BLaER1 (cell line): ENCODE results near the gene NRG3.

Experiments
- H3K27ac ChIP-seq: shearing (Covaris generic); formaldehyde crosslinking; 2 replicates; pipeline ENCODE4 v1.8.1; 2022
- H3K27me3 ChIP-seq: shearing (Covaris generic); formaldehyde crosslinking; 2 replicates; pipeline ENCODE4 v1.8.1; 2022
- H3K36me3 ChIP-seq: shearing (Covaris generic); formaldehyde crosslinking; 2 replicates; pipeline ENCODE4 v1.8.1; 2022
- H3K4me1 ChIP-seq: shearing (Covaris generic); formaldehyde crosslinking; 2 replicates; pipeline ENCODE4 v1.8.1; 2022
- H3K4me2 ChIP-seq: shearing (Covaris generic); formaldehyde crosslinking; 2 replicates; pipeline ENCODE4 v1.8.1; 2022
- H3K4me3 ChIP-seq: shearing (Covaris generic); formaldehyde crosslinking; 2 replicates; pipeline ENCODE4 v1.8.1; 2022
- H3K9ac ChIP-seq: shearing (Covaris generic); formaldehyde crosslinking; 2 replicates; pipeline ENCODE4 v1.8.1; 2022
- H3K9me3 ChIP-seq: shearing (Covaris generic); formaldehyde crosslinking; 2 replicates; pipeline ENCODE4 v1.8.1; 2022
- H4K20me1 ChIP-seq: shearing (Covaris generic); formaldehyde crosslinking; 2 replicates; pipeline ENCODE4 v1.8.1; 2022
- Cebpa-rat ChIP-seq: shearing (Covaris generic); IDR thresholded peaks from 2 replicates; pipeline ENCODE4 v1.8.1; 2022

NRG3 gene

GRCh38 chr10:81877596-81877995 is 2.6 kb downstream of the NRG3 start:
- peak overlapping the region; percentile 87 for H3K27ac ChIP-seq
- H3K4me2 ChIP-seq, result peak overlapping the region; percentile 82
- H3K36me3 ChIP-seq, result no peaks in the 10 kb centered on the region
- H3K27me3 ChIP-seq, result no peaks in the 10 kb centered on the region
- TF ChIP-seq Cebpa-rat, result no peak
- H3K4me3 ChIP-seq, result peak overlapping the region; percentile 92
- peak overlapping the region; percentile 89 for H3K9ac ChIP-seq
- H4K20me1 ChIP-seq, result peaks cover 84% of the 10 kb centered on the region
- peaks cover 63% of the 10 kb centered on the region for H3K4me1 ChIP-seq
- H3K9me3 ChIP-seq, result no peaks in the 10 kb centered on the region

GRCh38 chr10:81882011-81882410 is 7.0 kb downstream of the NRG3 start:
- H3K4me2 ChIP-seq, result no peak overlapping the region

GRCh38 chr10:81884856-81885255 is 9.9 kb downstream of the NRG3 start:
- no peak overlapping the region for H3K27ac ChIP-seq
- H3K27me3 ChIP-seq, result no peaks in the 10 kb centered on the region
- H3K9me3 ChIP-seq, result no peaks in the 10 kb centered on the region
- peaks cover 99% of the 10 kb centered on the region for H4K20me1 ChIP-seq
- H3K4me2 ChIP-seq, result no peak overlapping the region
- TF ChIP-seq Cebpa-rat, result no peak
- H3K4me1 ChIP-seq, result peaks cover 23% of the 10 kb centered on the region
- peaks cover 35% of the 10 kb centered on the region for H3K36me3 ChIP-seq
- H3K9ac ChIP-seq, result no peak overlapping the region
- H3K4me3 ChIP-seq, result no peak overlapping the region

More at GRCh38 chr10:81882011-81882410, 7.0 kb downstream of the NRG3 start:
- Histone ChIP-seq H3K4me1 (peaks cover 51% of the 10 kb centered on the region), H3K4me3 (no peak overlapping the region), H4K20me1 (peaks cover 99% of the 10 kb centered on the region), H3K27ac (no peak overlapping the region), H3K36me3 (peaks cover 18% of the 10 kb centered on the region), H3K27me3 (no peaks in the 10 kb centered on the region), H3K9me3 (no peaks in the 10 kb centered on the region), H3K9ac (no peak overlapping the region)
- TF ChIP-seq Cebpa-rat, result no peak

- Histone ChIP-seq H3K4me1 (peaks cover 17% of the 10 kb centered on the region), H3K9ac (no peak overlapping the region), H3K4me3 (no peak overlapping the region), H3K27ac (no peak overlapping the region), H3K4me2 (no peak overlapping the region), H3K36me3 (peaks cover 41% of the 10 kb centered on the region), H3K27me3 (no peaks in the 10 kb centered on the region), H3K9me3 (no peaks in the 10 kb centered on the region), H4K20me1 (peaks cover 99% of the 10 kb centered on the region)
- TF ChIP-seq Cebpa-rat, result no peak
These were observed 10.5 kb downstream of the NRG3 start for GRCh38 chr10:81885491-81885890.

- Histone ChIP-seq H3K27ac (no peak overlapping the region), H3K36me3 (peaks cover 56% of the 10 kb centered on the region), H3K9me3 (no peaks in the 10 kb centered on the region; the same call in 1 of the 2 replicates), H4K20me1 (peaks cover 99% of the 10 kb centered on the region), H3K4me1 (peaks cover 2% of the 10 kb centered on the region; the same call in 1 of the 2 replicates), H3K27me3 (no peaks in the 10 kb centered on the region), H3K9ac (no peak overlapping the region), H3K4me2 (no peak overlapping the region), H3K4me3 (no peak overlapping the region)
- TF ChIP-seq Cebpa-rat, result no peak
These were observed 11.9 kb downstream of the NRG3 start for GRCh38 chr10:81886939-81887338.

- peaks cover 58% of the 10 kb centered on the region for H3K36me3 ChIP-seq
- H3K4me3 ChIP-seq, result no peak overlapping the region
- no peaks in the 10 kb centered on the region for H3K27me3 ChIP-seq
- no peak overlapping the region for H3K9ac ChIP-seq
- no peak overlapping the region for H3K27ac ChIP-seq
- TF ChIP-seq Cebpa-rat, result no peak
- H4K20me1 ChIP-seq, result peaks cover 99% of the 10 kb centered on the region
- H3K4me2 ChIP-seq, result no peak overlapping the region
- no peaks in the 10 kb centered on the region; the same call in 1 of the 2 replicates for H3K9me3 ChIP-seq
- H3K4me1 ChIP-seq, result no peaks in the 10 kb centered on the region
These were observed 14.3 kb downstream of the NRG3 start for GRCh38 chr10:81889181-81889769.

- peaks cover 100% of the 10 kb centered on the region for H4K20me1 ChIP-seq
- H3K4me3 ChIP-seq, result no peak overlapping the region
- H3K9ac ChIP-seq, result no peak overlapping the region
- peaks cover 62% of the 10 kb centered on the region for H3K36me3 ChIP-seq
- H3K4me1 ChIP-seq, result no peaks in the 10 kb centered on the region
- no peak overlapping the region for H3K4me2 ChIP-seq
- H3K27me3 ChIP-seq, result no peaks in the 10 kb centered on the region; the same call in 1 of the 2 replicates
- no peak for TF ChIP-seq Cebpa-rat
- H3K9me3 ChIP-seq, result no peaks in the 10 kb centered on the region; the same call in 1 of the 2 replicates
- H3K27ac ChIP-seq, result no peak overlapping the region
These were observed 19.6 kb downstream of the NRG3 start for GRCh38 chr10:81894616-81895015.

GRCh38 chr10:81898518-81898917 is 23.5 kb downstream of the NRG3 start:
- Histone ChIP-seq H3K4me3 (no peak overlapping the region), H4K20me1 (peaks cover 100% of the 10 kb centered on the region), H3K27ac (no peak overlapping the region), H3K9ac (no peak overlapping the region), H3K4me2 (no peak overlapping the region), H3K36me3 (peaks cover 53% of the 10 kb centered on the region), H3K4me1 (no peaks in the 10 kb centered on the region), H3K27me3 (no peaks in the 10 kb centered on the region; the same call in 1 of the 2 replicates), H3K9me3 (no peaks in the 10 kb centered on the region)
- no peak for TF ChIP-seq Cebpa-rat

GRCh38 chr10:81900989-81901388 is 26.0 kb downstream of the NRG3 start:
- no peak overlapping the region for H3K4me3 ChIP-seq
- peaks cover 100% of the 10 kb centered on the region for H4K20me1 ChIP-seq
- H3K4me1 ChIP-seq, result no peaks in the 10 kb centered on the region
- no peak overlapping the region for H3K4me2 ChIP-seq
- no peak for TF ChIP-seq Cebpa-rat
- peaks cover 52% of the 10 kb centered on the region for H3K36me3 ChIP-seq
- no peak overlapping the region for H3K9ac ChIP-seq
- no peaks in the 10 kb centered on the region; the same call in 1 of the 2 replicates for H3K27me3 ChIP-seq
- no peaks in the 10 kb centered on the region for H3K9me3 ChIP-seq
- H3K27ac ChIP-seq, result no peak overlapping the region

- Histone ChIP-seq H3K27me3 (no peaks in the 10 kb centered on the region), H3K36me3 (peaks cover 46% of the 10 kb centered on the region), H3K4me3 (no peak overlapping the region), H3K9ac (no peak overlapping the region), H3K4me1 (peaks cover 8% of the 10 kb centered on the region; the same call in 1 of the 2 replicates), H3K27ac (no peak overlapping the region), H3K4me2 (no peak overlapping the region), H4K20me1 (peaks cover 100% of the 10 kb centered on the region), H3K9me3 (no peaks in the 10 kb centered on the region)
- no peak for TF ChIP-seq Cebpa-rat
These were observed 28.5 kb downstream of the NRG3 start for GRCh38 chr10:81903472-81903871.
